ENCODE data around the gene UFSP1.
"Not testable (repeated sequence)": the region's sequence is repeated elsewhere in the genome, so short reads cannot be mapped to it uniquely, and the experiment has no call there.

Gene UFSP1

DNA sequence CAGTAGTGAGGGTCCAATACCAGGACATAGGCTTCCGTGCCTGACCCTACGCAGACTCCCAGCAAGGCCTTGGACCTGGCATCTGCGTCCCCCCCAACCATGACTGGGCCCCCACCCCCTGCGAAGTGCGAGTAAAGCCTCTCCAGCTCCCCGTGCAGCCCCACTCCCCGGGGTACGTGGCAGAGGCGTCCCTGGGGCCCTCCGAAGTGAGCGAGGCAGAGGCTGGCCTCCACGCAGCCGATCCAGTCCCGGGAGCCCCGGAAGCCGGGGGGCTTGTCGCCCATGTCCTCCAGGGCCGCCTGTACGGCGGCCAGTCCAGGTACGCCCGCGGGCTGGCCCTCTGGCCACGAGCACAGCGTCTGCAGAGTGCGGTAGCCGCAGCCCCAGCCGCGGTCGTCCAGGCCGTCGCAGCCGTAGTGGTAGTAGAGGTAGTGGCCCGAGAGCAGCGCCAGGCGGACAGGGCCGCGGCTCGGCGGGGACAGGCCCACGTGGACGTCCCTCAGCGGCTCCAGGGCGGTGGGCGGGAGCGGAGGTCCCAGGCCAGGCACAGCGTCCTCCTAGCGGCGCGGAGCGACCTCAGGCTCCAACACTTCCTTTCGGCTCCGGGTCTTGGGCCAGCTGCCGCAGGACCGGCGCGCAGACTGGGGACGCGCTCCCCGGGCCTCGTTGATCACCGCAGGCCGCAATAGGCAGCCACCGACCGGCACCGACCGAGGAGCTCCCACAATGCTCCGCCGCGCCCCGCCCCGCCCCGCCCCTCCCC lies at the start of gene UFSP1:
UFSP1 (minus strand) TSS at position 728 of the 763 bp plus-strand sequence; CDS start at position 284, 444 bp downstream.
- peak; percentile 47 for DNase-seq

DNA sequence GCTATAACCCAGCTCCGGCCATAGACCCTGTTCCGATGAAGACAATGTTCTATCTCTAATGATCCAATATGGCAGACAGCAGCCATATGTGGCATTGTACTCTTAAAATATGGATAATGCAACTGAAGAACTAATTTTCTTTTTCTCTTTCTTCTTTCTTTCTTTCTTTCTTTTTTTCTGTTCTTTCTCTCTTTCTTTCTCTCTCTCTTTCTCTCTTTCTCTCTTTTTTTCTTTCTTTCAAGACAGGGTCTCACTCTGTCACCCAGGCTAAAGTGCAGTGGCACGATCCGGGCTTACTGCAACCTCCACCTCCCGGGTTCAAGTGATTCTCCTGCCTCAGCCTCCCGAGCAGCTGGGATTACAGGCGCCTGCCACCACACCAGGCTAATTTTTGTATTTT lies 46.7 kb upstream of the UFSP1 start:
- DNase-seq: not testable (repeated sequence)

DNA sequence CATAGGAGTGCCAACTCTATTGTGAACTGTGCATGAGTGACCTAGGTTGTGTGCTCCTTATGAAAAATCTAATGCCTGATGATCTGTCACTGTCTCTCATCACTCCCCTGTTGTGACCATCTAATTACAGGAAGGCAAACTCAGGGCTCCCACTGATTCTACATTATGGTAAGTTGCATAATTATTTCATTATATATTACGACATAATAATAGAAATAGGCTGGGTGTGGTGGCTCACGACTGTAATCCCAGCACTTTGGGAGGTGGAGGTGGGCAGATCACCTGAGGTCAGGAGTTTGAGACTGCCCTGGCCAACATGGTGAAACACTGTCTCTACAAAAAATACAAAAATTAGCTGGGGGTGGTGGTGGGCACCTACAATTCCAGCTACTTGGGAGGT lies 45.9 kb upstream of the UFSP1 start:
- not testable (repeated sequence) for DNase-seq

DNA sequence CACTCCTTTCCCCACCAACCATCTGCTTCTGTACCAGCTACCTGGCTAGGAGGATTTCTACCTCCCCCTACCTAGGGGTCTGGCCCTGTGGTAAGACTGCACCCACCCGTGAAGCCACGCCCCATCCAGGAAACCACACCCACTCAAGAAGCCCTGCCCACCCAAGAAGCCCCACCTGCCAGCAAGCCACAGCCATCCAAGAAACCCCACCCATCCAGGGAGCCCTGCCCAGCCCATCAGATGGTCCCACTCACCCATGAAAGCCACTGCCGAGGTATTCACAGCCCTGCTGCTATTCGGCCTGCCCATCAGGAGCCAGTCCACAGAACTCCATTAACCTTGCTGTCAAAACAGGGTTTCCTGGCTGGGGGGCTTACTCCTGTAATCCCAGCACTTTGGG lies 44.2 kb upstream of the UFSP1 start:
- DNase-seq: no peak

DNA sequence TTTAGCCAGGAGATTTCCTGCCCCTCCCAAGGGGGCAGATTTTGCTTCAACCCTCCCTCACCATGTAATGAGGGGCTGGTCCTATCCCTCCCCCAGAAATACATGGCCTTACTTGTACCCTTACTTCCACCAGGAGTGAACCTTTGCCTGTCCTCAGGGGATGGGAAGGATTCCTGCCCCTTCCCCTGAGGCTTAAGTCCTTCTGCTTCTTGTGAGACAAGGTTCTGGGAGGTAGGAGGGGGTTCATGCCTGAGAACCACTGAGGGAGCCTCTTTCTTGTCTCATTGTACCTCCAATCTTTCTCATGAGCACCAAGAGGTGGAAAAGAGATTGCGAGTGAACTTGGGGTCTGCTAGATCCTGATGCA lies 40.3 kb upstream of the UFSP1 start:
- no peak for DNase-seq

DNA sequence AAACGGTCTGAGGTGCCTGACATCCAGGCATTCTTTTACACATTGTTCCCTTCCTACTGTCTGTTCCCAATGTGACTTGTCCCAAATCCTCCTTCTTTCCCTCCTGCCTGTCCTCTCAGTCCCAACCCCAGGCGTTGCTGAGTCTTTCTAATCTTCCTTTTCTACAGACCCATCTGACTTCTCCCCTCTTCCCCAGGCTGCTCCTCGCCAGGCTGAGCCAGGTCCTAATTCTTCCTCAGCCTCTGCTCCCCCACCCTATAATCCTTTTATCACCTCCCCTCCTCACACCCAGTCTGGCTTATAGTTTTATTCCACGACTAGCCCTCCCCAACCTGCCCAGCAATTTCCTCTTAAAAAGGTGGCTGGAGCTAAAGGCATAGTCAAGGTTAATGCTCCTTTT lies 34.1 kb upstream of the UFSP1 start:
- DNase-seq: not testable (repeated sequence)

DNA sequence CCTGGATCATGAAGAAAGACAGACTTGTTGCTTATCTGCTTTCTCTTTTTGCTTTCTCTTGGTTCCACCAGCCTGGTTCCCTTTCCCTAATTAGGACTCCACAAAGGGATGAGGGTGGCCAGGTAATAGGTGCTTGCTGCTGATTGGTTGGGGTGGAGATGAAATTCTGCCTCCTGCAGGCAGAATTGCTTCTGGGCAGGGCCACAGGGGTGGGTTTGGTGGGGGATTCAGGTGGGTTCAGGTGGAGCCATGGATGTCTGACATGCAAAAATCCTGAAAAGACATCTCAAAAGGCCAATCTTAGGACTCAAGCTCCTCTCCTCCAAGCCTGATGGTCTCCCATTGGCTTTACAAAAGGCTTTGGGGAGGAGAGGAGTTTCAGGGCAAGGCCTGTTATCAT lies 31.5 kb upstream of the UFSP1 start:
- DNase-seq: no peak

DNA sequence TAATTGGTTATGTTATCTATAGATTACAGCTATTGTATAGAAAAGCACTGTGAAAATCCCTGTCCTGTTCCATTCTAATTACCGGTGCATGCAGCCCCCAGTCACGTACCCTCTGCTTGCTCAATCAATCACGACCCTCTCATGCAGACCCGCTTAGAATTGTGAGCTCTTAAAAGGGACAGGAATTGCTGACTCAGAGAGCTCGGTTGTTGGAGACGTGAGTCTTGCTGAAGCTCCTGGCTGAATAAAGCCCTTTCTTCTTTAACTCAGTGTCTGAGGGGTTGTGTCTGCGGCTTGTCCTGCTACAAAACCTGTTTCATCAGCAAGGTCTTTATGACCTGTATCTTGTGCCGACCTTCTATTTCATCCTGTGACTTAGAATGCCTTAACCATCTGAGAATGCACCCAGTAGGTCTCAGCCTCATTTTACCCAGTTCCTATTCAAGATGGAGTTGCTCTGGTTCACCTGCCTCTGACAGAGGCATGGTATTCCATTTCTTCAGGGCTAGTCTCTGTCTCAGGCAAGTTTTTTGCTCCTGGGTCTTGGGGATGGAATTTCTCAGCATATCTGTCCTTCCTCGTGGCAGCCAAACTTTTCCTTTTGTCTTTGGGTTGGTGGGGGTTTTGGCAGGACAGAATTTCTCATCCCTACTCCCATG lies 30.4 kb upstream of the UFSP1 start:
- DNase-seq: not testable (repeated sequence)

DNA sequence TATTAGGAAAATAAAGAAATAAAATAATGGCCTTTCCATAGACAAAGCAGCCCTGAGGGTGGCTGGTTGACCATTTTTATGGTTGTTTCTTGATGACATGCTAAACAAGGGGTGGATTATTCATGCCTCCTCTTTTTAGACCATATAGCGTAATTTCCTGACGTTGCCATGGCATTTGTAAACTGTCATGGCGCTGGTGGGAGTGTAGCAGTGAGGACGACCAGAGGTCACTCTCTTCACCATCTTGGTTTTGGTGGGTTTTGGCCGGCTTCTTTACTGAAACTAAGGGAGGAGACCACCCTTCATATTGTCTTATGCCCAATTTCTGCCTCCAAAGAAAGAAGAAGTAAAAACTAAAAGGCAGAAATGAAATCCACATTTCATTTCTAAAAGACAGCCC lies 29.8 kb upstream of the UFSP1 start:
- DNase-seq: not testable (repeated sequence)

DNA sequence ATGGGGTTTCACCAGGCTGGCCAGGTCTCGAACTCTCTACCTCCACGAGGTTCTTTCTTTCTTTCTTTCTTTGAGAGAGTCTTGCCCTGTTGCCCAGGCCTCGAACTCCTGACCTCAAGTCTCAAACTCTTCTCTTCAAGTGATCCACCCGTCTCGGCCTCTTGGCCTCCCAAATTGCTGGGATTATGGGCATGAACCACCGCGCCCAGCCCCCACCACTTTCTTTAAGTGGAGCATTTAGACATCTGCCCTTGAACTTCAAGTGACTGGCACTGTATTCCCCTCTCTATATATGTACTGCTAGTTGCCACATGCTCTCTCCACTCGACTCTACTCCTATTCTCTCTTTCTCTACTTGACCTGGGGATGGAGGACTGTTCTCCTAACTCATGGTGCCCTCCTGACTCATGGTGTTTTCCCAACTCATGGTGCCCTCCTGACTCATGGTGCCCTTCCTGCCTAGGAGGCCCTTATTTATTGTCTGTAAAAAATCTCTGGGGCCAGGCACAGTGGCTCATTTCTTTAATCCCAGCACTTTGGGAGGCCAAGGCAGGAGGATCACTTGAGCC lies 25.4 kb upstream of the UFSP1 start:
- no peak for DNase-seq

DNA sequence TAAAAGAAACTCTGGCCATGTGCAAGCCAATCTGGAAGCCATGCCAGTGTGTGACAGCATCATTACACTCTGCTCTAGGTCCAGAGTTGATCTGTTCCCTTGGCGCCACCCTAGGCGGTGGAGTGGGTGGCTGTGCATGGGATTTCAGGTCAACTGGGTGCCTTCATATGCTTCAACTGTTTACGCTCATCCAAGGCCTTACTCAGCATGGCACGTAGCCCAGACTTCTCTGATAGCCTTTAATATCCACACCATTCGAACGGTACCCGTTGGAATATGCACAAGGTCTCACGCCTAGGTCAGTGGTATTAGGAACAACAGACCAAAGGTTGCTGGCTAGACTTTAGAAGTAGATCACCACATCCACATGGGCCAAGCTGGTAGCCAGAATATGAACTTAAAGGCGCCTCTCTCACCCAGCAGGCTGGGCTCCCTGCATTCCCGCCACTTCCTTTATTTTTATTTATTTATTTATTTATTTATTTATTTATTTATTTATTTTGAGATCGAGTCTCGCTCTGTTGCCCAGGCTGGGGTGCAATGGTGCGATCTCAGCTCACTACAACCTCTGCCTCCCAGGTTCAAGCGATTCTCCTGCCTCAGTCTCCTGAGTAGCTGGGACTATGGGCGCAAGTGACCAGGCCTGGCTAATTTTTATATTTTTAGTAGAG lies 24.8 kb upstream of the UFSP1 start:
- DNase-seq: no peak

DNA sequence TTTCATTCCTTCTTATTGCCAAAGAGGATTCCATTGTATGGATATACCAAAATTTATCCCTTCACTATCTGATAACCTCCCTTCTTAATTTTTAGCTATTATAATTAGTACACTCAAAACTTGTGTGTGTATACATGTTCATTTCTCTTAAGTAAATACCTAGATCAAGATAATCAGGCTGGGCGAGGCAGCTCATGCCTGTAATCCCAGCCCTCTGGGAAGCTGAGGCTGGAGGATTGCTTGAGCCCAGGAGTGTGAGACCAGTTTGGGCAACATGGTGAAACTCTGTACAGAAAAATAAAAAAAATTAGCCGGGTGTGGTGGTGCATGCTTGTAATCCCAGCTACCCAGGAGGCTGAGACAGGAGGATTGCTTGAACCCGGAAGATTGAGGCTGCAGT lies 22.0 kb upstream of the UFSP1 start:
- no peak for DNase-seq

DNA sequence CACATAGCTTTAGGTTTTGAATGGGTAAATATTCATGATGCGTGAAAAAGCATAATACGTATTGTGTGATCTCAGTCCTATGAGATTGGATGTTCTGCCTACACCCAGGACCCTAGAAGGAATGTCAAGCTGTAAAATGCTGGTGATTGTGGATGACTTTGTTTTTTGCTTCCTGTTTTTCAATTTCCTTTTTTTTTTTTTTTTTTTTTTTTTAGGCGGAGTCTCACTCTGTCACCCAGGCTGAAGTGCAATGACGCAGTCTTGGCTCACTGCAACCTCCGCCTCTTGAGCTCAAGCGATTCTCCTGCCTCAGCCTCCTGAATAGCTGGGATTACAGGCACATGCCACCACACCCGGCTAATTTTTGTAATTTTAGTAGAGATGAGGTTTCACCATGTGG lies 20.9 kb upstream of the UFSP1 start:
- DNase-seq: not testable (repeated sequence)

DNA sequence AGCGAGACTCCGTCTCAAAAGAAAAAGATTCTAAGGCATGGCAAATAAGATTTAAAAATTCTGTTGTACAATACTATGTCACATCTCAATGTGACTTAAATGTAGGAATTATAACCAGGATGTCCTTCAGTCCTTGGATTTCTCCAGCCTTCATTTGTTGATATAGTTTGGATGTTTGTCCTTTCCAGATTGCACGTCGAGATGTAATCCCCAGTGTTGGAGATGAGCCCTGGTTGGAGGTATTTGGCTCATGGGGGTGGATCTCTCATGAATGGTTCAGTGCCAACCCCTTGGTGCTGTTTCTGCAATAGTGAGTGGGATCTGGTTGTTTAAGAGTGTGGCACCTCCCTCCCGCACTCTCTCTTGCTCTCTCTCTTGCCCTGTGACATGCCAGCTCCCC lies 19.0 kb upstream of the UFSP1 start:
- DNase-seq: no peak

DNA sequence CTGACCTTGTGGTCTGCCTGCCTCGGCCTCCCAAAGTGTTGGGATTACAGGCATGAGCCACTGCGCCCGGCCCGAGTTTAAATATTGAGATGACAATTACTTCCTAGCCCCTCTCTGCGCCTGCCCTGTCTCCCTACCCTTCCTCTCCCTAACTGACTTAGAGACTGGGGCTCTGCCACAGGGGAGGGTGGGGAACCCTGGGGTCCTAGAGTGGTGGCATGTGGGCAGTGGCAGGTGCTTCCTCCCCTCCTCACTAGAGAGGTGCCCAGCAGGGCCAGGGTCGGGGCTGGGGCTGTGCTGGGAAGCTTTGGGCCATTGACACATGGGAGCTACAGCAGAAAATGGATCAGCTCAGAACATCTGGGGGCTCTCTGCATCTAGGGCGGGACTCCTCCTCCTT lies 13.1 kb upstream of the UFSP1 start:
- DNase-seq: no peak

DNA sequence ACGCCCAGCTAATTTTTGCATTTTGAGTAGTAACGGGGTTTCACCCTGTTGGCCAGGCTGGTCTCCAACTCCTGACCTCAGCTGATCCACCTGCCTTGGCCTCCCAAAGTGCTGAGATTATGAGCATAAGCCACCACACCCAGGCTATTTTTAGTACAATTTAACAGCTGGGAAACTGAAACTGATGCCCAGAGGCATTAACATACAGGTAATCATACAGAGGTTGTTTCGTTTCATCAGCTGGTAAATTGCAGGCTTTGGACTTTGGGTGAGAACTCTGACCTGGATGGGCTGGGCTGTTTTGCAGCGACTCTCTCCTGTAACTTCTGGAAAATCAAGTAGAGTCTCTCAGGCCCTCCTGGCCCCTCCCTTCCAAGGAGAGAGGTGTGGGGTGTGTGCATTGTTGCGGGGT lies 12.4 kb upstream of the UFSP1 start:
- no peak for DNase-seq

DNA sequence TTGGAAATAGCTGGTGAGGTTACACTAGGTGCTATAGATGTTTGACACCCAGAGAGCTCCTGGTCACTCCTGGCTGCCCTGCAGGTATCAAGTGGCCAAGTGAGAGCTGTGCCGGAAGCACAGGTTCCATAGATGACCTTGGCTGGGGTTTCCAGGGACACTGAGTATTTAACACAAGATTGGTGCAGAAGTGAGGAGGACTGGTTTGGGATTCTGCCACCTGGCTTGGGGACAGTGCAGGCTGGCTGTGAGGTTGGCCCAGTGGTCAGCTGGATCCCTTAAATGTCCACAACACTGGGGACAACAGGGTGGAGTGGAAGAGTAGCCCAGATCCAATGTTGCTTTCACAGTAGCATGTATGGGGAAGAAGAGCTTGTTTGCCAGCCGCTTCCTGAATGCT lies 11.5 kb upstream of the UFSP1 start:
- no peak for DNase-seq

DNA sequence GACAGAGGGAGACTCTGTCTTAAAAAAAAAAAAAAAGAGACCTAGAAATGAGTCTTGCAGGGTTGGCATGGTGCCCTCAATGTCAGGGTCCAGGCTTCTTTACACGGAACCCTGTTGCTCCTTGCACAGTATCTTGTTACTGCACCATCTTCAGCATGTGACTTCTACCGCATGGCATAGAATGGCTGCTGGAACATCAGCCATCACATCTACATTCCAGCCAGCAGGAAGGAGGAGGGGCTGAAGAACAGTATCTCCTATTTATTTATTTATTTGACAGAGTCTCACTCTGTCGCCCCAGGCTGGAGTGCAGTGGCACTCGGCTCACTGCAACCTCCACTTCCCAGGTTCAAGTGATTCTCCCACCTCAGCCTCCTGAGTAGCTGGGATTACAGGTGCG lies 9.9 kb upstream of the UFSP1 start:
- DNase-seq: no peak

DNA sequence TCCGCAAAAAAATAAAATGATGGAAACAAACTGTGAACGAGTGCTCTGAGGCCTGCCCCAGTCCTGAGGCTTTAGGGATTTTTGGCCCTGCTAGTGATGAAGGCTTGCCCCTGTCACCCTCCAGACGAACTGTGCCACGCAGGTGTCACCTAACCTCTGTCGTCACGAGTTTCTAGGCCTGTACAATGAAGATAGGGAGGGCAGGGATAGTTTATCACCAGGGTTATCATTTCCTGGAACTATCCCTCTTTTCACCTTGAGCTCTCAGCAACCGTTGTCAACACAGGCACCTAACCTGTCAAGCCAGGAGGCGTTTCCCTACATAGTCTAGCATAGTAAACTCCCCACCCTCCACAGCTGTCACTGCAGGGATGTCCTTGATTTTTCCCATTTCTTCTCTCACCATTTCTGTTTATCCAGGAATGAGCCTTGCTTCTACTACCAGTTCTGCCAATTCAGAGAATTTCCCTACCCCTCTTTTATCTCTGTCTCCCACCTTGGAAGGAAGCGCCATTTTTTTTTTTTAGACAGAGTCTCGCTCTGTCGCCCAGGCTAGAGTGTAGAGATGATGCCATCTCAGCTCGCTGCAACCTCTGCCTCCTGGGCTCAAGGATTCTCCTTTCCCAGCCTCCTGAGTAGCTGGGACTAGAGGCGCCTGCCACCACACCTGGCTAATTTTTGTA lies 8.4 kb upstream of the UFSP1 start:
- DNase-seq: no peak

DNA sequence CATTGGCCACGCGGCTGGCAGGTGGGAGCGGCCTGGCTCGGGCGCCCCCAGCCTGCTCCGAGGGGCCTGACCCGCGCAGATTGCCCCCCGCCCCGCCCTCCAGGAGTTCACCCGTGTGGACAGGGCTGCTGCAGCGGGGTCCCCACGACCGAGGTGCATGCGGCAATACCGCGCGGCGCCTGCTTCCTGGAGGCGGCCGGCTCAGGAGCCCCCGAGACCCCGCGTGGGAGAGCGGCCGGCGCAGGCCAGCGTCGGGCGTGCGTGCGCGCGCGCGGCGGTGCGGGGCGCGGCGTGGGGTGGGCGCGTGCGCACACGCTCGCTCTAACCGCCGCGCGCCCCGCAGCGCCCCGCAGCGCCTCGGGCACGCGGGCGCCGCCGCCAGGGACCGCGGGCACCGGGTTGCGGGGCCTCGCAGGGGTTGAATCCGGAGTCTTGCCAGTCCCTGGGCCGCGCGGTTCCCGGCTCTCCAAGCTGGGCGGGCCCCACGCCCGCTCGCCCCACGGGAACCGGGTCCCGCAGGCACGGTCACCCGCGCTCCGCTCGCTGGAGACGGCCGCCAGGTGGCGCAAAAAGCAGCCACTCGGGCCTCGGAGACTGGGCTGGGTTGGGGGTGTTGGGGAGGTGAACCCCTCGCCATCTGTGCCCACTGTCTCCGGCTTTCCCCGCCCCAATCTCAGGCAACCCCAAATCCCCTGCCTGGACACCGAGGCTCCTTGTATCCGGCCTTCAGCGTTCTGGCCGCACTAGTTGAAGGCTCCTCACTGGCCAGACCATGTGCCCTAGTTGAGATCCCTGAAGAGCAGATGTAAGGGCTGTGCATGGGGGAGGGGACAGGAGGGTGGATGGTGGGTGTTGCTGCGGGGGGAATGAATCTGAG lies 7.5 kb upstream of the UFSP1 start:
- no peak for DNase-seq

DNA sequence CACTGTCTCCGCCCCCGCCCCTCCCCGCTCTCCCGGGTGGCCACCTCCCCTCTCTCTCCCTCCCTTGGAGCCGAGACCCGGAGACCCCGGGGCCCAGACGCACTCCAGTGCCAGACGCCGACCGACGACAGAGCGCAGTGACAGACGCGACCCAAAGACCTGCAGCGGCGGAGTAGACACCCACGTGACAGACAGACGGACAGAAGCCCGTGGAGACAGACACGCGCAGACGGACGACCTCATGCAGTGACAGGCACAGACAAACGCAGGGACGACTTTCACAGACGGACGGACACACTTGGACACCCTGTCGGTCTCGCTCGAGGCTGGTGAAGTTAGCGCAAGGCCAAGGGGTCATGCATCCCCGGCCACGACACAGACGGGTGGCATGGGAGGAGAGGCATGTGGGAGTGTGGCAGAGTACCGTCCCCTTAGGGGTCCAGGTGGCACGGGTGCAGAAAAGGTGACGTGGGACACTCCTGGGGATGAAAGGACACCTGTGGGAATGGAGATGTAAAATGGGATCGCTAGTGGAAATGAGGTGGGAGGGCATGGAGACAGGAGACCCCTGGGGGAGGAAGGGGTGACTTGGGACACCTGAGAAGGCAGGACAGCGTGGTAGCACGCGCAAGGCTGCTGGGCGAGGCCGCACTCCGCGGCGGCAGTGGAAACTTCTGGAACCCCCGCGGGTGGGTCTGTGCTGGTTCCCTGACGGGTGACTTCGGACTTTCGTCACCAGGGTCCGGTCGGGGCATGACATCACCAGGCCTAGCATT lies 6.6 kb upstream of the UFSP1 start:
- DNase-seq: no peak

DNA sequence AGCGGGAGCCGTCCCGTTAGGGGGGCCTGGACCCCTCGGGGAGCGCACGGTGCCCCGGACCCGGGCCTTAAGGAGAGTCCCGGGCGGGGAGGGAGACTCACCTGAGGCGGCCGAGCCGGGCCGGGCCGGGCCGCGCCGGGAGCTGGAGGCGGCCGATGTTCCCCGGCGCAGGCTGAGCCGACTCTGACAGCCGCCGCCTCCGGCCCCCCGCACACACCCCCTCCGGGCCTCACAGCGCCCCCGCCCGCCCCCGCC lies 6.1 kb upstream of the UFSP1 start, which contains the start of gene ACHE:
ACHE (minus strand) TSS at position 188 of the 255 bp plus-strand sequence. CDS start 1,656 bp downstream, outside the sequence.
- DNase-seq: no peak

Measured in SHP77 treated with DMSO at 0.1 percent for 48 hours (cell line).